Right lobe of liver (tissue), 6 donors: ENCODE data around the gene CYB561D2. TPM values are rescaled to one million over a fixed set of nuclear protein-coding genes. Genes with fewer than 3 reads are reported as not detected.

Experiments
- ATAC-seq, 4 donors: fragments of 200-7000 bp; cut with Tn5 transposase; one replicate each; pipeline ENCODE4 v1.9.1; 2020; ENCODE audit warnings: mild to moderate bottlenecking in 4 of 4, moderate library complexity in 4 of 4
- DNase-seq, 3 donors: peaks; one replicate each; pipeline ENCODE4 v3.0.0-alpha.2; 2020
- H3K27ac ChIP-seq, 3 donors: fragments of 200-600 bp; one replicate each; pipeline ENCODE4 v1.8.0; 2022
- H3K27me3 ChIP-seq, 2 donors: fragments of 200-600 bp; one replicate each; pipeline ENCODE4 v1.8.0; 2022
- H3K36me3 ChIP-seq, 4 donors: fragments of 200-600 bp; sonication (generic) in 1 of 4; one replicate each; pipeline versions ENCODE4 v1.5.1 to v1.8.0; 2017 to 2022; ENCODE audit warnings: control low read depth in 1 of 4
- H3K4me1 ChIP-seq, 4 donors: fragments of 200-600 bp; sonication (generic) in 1 of 4; one replicate each; pipeline versions ENCODE4 v1.5.1 to v1.8.0; 2017 to 2022; ENCODE audit warnings: control low read depth in 1 of 4
- H3K4me3 ChIP-seq, 3 donors: fragments of 200-600 bp; one replicate each; pipeline ENCODE4 v1.8.0; 2022
- H3K9me3 ChIP-seq, 4 donors: fragments of 200-600 bp; sonication (generic) in 1 of 4; one replicate each; pipeline versions ENCODE4 v1.5.1 to v1.8.0; 2017 to 2022; ENCODE audit warnings: control low read depth in 1 of 4
- CTCF ChIP-seq, 4 donors: fragments of 200-600 bp in 3 of 4; fragments of 450-650 bp in 1 of 4; IDR thresholded peaks; one replicate each; pipeline versions ENCODE4 v1.5.1 to v1.8.0; 2016 to 2022; ENCODE audit warnings: antibody characterized with exemption in 4 of 4, mild to moderate bottlenecking in 2 of 4
- POLR2A ChIP-seq: fragments of 450-650 bp; IDR thresholded peaks from one replicate; pipeline ENCODE4 v1.6.1; 2017; ENCODE audit warnings: antibody characterized with exemption, mild to moderate bottlenecking
- WGBS: methylation state at CpG from one replicate; pipeline ENCODE4 v1.1.6; 2018; ENCODE audit warnings: low coverage, low lambda C conversion rate; ENCODE audit not compliant: insufficient coverage; ENCODE audit errors: missing lambda C conversion rate; 5-methylcytosine and 5-hydroxymethylcytosine counted together
- intact Hi-C, 2 donors: fragments of 100-400 bp; cut with DNase I; formaldehyde crosslinking; loops; one replicate each; pipeline versions ENCODE4 v1.11.2 to v1.14.1; 2022
- total RNA-seq, 6 experiments: library from RNA; depleted of rRNA in 2 of 6; stranded (reverse); fragments of >200 nt in 2 of 6; fragmentation: NEBNext Ultra II Directional in 3 of 6; extraction: Animal tissue kit (Norgen Biotek cat#: 25700) in 3 of 6; gene quantifications; one replicate each; pipeline versions ENCODE4 v1.1.0 to v1.2.4, GENCODE V29; 2016 to 2023
- donor health status: DM: no; HTN: yes; CAD: no.
- donor health status: DM: no; HTN: no; CAD: no.
- donor health status: DM: no; HTN: no; CAD: no.
- donor health status: DM: no; HTN: yes; CAD: no.
- donor health status: DM: no; HTN: yes; CAD: no.

Gene CYB561D2
- total RNA-seq, 6 experiments from 2014 or later, result 14.3 to 29.4 (median 20.7) TPM

- 12% methylated on average over 3 of the region's 5 CpGs for WGBS
- no peaks in the 10 kb centered on the region for H3K9me3 ChIP-seq
- no peaks in the 10 kb centered on the region for H3K27me3 ChIP-seq
- no peak for DNase-seq
- ATAC-seq, result no peak
- no peaks in the 10 kb centered on the region for H3K4me1 ChIP-seq
- H3K4me3 ChIP-seq, result no peak overlapping the region
- TF ChIP-seq CTCF (IDR thresholded peaks at IDR 0.05) (no peak), POLR2A (no peak)
- H3K36me3 ChIP-seq, result no peaks in the 10 kb centered on the region
- no peak overlapping the region for H3K27ac ChIP-seq
- intact Hi-C loops, result no loop called here
Observed at GRCh38 chr3:50401978-50402595, 51.4 kb downstream of the CYB561D2 start.

Other genes with a start within 250 kb of the CYB561D2 start
- gene SEMA3F, start 195.5 kb upstream of the CYB561D2 start, total RNA-seq, result 1 to 10 TPM; 1.2 to 5.9 (median 4.2) TPM
- gene GNAT1, start 159.3 kb upstream of the CYB561D2 start, total RNA-seq, result under 1 TPM in 1 of 6 experiments, not detected in 5; 0.07 TPM
- 100 to 1,000 TPM in 4 of 6 experiments, 10 to 100 TPM in 2; 77.7 to 311 (median 190) TPM for gene SLC38A3, start 145.6 kb upstream of the CYB561D2 start, total RNA-seq
- 100 to 1,000 TPM in 2 of 6 experiments, 10 to 100 TPM in 4; 73.3 to 125 (median 98.7) TPM for gene GNAI2, start 114.7 kb upstream of the CYB561D2 start, total RNA-seq
- 1 to 10 TPM; 1.7 to 4.5 (median 2.6) TPM for gene SEMA3B, start 81.7 kb upstream of the CYB561D2 start, total RNA-seq
- gene LSMEM2, start 71.8 kb upstream of the CYB561D2 start, total RNA-seq, result not detected
- 10 to 100 TPM; 40.8 to 71.0 (median 56.3) TPM for gene IFRD2, start 58.4 kb upstream of the CYB561D2 start, total RNA-seq
- gene HYAL3, start 51.5 kb upstream of the CYB561D2 start, total RNA-seq, result 1 to 10 TPM; 1.8 to 7.5 (median 3.1) TPM
- gene NAA80, start 51.5 kb upstream of the CYB561D2 start, total RNA-seq, result 1 to 10 TPM; 2.5 to 6.2 (median 3.5) TPM
- 100 to 1,000 TPM in 4 of 6 experiments, 10 to 100 TPM in 2; 90.6 to 157 (median 136) TPM for gene HYAL1, start 47.3 kb upstream of the CYB561D2 start, total RNA-seq
- 10 to 100 TPM; 13.0 to 41.6 (median 21.2) TPM for gene HYAL2, start 28.1 kb upstream of the CYB561D2 start, total RNA-seq
- gene TUSC2, start 22.6 kb upstream of the CYB561D2 start, total RNA-seq, result 10 to 100 TPM in 5 of 6 experiments, 1 to 10 TPM in 1; 9.7 to 36.9 (median 12.5) TPM
- gene RASSF1, start 10.0 kb upstream of the CYB561D2 start, total RNA-seq, result 10 to 100 TPM in 3 of 6 experiments, 1 to 10 TPM in 3; 5.2 to 17.8 (median 9.1) TPM
- gene ZMYND10, start 5.1 kb upstream of the CYB561D2 start, total RNA-seq, result under 1 TPM; 0.25 to 0.70 (median 0.46) TPM
- gene NPRL2, start 87 bp upstream of the CYB561D2 start, total RNA-seq, result 10 to 100 TPM; 10.6 to 18.3 (median 14.4) TPM
- 10 to 100 TPM; 15.0 to 30.9 (median 19.2) TPM for gene TMEM115, start 8.7 kb downstream of the CYB561D2 start, total RNA-seq
- gene CACNA2D2, start 152.8 kb downstream of the CYB561D2 start, total RNA-seq, result under 1 TPM in 5 of 6 experiments, not detected in 1; 0.06 to 0.39 (median 0.26) TPM
- 1 to 10 TPM; 2.0 to 7.8 (median 2.8) TPM for gene C3orf18, start 216.9 kb downstream of the CYB561D2 start, total RNA-seq
- gene HEMK1, start 218.7 kb downstream of the CYB561D2 start, total RNA-seq, result 10 to 100 TPM; 10.5 to 19.4 (median 14.0) TPM